ENCODE results near the gene ATAD3C.

DNA sequence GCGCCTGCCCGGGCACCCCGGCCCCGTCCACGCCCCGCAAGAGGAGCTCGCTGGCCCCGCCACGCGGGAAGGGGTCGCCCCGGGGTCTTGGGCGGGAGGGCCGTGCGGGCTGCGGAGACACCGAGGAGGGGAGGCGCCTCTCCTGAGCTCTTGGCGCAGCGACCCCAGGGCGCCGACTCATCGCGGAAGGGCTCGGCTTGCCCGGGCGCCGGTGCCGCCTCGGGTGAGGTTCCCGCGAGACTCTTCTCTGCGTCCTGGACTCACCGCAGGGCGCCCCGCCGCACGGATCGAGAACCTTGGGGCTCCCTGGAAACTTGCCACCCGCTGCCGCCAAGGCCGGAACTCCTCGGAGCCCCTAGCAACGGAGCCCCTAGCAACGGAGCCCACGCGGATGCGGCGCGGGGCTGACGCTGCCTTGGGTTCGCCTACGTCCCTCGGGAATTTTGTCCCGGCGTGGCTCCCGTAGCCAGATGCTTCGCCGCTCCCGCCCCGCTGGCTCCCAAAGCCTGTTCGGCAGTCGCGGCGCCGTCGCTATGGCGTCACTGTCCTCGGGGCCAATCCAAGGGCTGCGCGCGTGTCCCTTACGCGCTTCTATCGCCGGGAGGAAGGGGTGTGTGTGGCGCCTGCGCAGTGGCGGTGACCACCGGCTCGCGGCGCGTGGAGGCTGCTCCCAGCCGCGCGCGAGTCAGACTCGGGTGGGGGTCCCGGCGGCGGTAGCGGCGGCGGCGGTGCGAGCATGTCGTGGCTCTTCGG, 62.2 kb downstream of the ATAD3C start, which contains the start of gene ATAD3A:
- TF ChIP-seq, protein P1, sequence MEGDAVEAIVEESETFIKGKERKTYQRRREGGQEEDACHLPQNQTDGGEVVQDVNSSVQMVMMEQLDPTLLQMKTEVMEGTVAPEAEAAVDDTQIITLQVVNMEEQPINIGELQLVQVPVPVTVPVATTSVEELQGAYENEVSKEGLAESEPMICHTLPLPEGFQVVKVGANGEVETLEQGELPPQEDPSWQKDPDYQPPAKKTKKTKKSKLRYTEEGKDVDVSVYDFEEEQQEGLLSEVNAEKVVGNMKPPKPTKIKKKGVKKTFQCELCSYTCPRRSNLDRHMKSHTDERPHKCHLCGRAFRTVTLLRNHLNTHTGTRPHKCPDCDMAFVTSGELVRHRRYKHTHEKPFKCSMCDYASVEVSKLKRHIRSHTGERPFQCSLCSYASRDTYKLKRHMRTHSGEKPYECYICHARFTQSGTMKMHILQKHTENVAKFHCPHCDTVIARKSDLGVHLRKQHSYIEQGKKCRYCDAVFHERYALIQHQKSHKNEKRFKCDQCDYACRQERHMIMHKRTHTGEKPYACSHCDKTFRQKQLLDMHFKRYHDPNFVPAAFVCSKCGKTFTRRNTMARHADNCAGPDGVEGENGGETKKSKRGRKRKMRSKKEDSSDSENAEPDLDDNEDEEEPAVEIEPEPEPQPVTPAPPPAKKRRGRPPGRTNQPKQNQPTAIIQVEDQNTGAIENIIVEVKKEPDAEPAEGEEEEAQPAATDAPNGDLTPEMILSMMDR (IDR thresholded peaks at IDR 0.05), result peak in 2 of 5 experiments; percentile 20 to 65
- TF ChIP-seq EP300 (IDR thresholded peaks at IDR 0.05), result peak; percentile 97
